GM12872 (cell line): Measurements from ENCODE around the gene VPREB1.

Experiments used
- TF ChIP-seq, protein P1 (sequence below): IDR thresholded peaks from 3 replicates; pipeline ENCODE4 v1.5.1; 2011; ENCODE audit warnings: low read depth, mild to moderate bottlenecking, low read length, moderate library complexity; ENCODE audit not compliant: insufficient read depth

VPREB1 gene, protein sequence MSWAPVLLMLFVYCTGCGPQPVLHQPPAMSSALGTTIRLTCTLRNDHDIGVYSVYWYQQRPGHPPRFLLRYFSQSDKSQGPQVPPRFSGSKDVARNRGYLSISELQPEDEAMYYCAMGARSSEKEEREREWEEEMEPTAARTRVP

GRCh38 chr22:22244316-22245250 is at the start of gene VPREB1:
TSS of gene VPREB1 (plus strand) at chr22:22244786. CDS start at chr22:22244814, 28 bp downstream.
- TF ChIP-seq, protein P1, sequence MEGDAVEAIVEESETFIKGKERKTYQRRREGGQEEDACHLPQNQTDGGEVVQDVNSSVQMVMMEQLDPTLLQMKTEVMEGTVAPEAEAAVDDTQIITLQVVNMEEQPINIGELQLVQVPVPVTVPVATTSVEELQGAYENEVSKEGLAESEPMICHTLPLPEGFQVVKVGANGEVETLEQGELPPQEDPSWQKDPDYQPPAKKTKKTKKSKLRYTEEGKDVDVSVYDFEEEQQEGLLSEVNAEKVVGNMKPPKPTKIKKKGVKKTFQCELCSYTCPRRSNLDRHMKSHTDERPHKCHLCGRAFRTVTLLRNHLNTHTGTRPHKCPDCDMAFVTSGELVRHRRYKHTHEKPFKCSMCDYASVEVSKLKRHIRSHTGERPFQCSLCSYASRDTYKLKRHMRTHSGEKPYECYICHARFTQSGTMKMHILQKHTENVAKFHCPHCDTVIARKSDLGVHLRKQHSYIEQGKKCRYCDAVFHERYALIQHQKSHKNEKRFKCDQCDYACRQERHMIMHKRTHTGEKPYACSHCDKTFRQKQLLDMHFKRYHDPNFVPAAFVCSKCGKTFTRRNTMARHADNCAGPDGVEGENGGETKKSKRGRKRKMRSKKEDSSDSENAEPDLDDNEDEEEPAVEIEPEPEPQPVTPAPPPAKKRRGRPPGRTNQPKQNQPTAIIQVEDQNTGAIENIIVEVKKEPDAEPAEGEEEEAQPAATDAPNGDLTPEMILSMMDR: no peak

DNA sequence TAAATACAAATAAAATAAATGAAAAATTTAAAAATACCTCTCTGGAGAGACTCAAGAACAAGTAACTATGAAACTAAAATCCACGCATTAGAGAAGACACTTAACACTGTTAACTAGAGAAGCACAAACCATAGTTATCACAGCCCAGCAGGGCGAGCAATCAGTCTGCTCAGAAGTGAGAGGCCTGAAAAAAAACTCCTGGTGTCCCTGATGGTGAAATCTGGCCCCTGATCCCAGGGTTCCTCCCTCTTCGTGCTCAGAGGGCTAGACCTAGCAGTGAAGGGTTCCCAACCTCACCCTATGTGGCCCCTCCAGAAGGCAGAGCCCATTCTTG is 49.7 kb upstream of the VPREB1 start:
- TF ChIP-seq, protein P1: no peak

- TF ChIP-seq, protein P1: peak; percentile 96
Measured at GRCh38 chr22:22195265-22196017, 49.1 kb upstream of the VPREB1 start.

- TF ChIP-seq, protein P1: no peak
Measured at GRCh38 chr22:22196018-22196533, 48.5 kb upstream of the VPREB1 start.

DNA sequence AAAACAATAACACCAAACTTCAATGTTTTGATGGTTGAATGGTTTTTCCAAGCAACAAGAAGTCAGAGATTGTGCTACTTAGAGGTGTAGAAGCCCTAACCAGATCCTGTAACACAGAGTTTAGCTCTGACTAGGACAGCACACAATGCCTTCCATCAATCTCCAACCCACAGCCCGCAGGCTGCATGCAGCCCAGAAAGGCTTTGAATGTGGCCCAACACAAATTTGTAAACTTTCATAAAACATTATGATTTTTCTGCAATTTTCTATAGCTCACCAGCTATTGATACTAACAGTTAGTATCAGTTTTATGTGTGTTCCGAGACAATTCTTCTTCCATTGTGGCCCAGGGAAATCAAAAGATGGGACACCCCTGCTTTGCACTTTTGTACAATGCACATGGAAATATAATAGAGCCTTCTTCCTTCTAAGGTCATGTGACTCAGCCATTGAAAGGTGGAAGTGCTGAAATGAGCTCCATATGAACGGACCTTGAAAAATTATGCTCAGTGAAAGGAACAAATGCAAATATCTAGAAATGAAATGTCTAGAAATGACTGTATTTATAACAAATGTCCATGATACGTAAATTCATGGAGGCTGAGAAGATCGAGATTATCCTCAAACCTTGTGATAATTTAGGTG is 47.6 kb upstream of the VPREB1 start:
- TF ChIP-seq, protein P1: no peak

DNA sequence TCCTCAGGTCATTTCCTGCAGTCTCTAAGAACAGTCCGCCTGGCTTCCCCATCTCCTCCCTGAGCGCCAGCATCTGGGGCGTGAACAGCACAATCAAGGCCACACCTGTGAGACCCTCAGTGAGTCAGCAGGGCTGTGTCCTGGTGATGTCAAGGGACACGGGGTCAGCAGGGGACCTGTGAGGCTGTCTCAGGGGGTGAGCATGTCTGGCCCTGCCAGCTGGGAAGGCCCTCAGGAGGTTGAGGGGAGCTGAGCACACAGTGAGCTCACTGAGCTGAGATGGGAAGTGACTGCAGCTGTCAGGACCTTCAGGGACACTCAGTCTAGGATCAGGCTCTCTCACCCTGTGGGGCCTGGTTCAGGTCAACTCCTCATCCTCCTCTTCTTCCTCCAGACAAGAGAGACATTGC is 46.6 kb upstream of the VPREB1 start:
- TF ChIP-seq, protein P1: no peak
